ENCODE results near the gene FLRT1. TPM values are rescaled to one million over a fixed set of nuclear protein-coding genes. Genes with fewer than 3 reads are reported as not detected.

The FLRT1 gene
- total RNA-seq, 1 donor from 2014 or later = 7.1 TPM

DNA sequence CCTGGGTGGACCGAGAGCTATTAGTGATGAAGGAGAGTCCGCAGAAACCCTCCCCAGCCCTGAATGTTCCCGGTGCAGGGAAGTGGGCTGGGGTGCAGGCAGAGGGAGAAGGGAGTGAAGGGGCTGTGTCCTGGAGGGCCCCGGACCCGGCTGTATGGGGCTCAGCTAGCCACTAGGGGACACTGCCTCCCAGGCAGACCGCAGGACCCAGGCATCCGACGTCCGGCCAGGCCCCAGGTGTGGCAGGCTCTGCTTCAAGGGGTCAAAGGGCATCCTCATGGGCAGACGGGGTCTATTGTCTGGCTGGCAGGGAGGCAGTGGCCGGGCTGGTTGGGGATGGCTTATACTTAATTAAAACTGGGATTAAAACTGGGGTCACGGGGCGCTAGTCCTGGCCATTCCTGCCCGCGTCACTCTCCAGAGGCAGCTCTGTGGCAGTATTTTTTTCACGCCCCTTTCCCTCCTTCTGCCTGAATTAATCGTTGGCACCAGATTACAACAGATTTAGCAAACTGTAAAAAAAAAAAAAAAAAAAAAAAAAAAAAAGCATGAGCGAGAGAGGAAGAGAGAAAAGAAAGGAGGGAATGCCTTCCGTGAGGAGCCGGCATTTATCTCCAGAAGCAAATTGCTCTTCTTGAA is 5.1 kb downstream of the FLRT1 start:
- no peak overlapping the region for H3K4me3 Mint-ChIP-seq
- H3K9me3 Mint-ChIP-seq = no peaks in the 10 kb centered on the region
- H3K4me1 Mint-ChIP-seq = peaks cover 15% of the 10 kb centered on the region
- no peak for DNase-seq (ENCODE audit: low spot score in 2 of 2, unreplicated experiment in 2 of 2)
- no peaks in the 10 kb centered on the region for H3K36me3 Mint-ChIP-seq
- TF ChIP-seq, protein P1, sequence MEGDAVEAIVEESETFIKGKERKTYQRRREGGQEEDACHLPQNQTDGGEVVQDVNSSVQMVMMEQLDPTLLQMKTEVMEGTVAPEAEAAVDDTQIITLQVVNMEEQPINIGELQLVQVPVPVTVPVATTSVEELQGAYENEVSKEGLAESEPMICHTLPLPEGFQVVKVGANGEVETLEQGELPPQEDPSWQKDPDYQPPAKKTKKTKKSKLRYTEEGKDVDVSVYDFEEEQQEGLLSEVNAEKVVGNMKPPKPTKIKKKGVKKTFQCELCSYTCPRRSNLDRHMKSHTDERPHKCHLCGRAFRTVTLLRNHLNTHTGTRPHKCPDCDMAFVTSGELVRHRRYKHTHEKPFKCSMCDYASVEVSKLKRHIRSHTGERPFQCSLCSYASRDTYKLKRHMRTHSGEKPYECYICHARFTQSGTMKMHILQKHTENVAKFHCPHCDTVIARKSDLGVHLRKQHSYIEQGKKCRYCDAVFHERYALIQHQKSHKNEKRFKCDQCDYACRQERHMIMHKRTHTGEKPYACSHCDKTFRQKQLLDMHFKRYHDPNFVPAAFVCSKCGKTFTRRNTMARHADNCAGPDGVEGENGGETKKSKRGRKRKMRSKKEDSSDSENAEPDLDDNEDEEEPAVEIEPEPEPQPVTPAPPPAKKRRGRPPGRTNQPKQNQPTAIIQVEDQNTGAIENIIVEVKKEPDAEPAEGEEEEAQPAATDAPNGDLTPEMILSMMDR (IDR thresholded peaks at IDR 0.05; ENCODE audit: unreplicated experiment) = no peak
- H3K27ac Mint-ChIP-seq = no peak overlapping the region
- H3K27me3 Mint-ChIP-seq (ENCODE audit: low read depth) = peaks cover 32% of the 10 kb centered on the region

DNA sequence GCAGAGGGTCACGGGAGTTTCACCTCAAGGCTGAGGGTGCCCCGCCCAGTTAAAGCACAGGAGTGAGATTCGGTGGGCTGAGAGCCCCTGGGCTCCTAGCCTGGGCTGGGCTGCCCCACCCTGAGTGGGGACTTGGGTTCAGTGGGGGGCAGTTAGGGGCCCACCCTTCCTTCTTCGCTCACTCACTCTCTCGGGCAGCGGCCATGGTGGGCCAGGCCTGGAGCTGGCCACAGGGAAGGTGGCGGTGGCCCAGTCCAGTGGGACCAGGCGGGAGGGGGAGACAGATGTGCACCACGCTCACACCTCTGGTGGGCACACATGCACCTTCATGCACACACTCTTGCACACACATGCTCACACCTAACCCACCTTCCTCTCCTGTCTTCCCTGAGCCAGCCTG is 6.1 kb downstream of the FLRT1 start:
- H3K36me3 Mint-ChIP-seq = no peaks in the 10 kb centered on the region
- TF ChIP-seq, protein P1 (IDR thresholded peaks at IDR 0.05; ENCODE audit: unreplicated experiment) = no peak
- H3K9me3 Mint-ChIP-seq = no peaks in the 10 kb centered on the region
- H3K27ac Mint-ChIP-seq = no peak overlapping the region
- H3K4me1 Mint-ChIP-seq = peaks cover 15% of the 10 kb centered on the region
- no peak overlapping the region for H3K4me3 Mint-ChIP-seq
- no peak for DNase-seq (ENCODE audit: low spot score in 2 of 2, unreplicated experiment in 2 of 2)
- H3K27me3 Mint-ChIP-seq (ENCODE audit: low read depth) = peaks cover 31% of the 10 kb centered on the region

DNA sequence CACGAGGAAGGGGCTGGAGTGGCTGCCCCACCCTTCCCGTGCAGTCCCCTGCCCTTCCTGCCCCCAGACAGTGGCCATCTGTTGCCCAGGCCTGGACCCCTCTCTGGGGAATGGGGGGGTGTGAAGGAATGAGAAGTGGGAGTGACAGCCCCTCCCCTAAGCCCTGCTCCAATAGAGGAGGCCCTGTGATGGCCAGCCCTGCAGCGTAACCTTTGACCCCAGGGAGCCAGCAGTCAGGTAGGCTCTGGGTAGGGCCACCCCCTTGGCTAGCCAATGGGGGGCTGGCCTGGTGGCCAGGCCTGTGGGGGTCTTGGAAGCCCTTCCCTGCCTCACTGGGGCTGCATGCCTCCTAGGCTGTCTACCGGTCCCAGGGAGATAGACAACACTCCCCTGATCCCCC is 6.6 kb downstream of the FLRT1 start:
- Mint-ChIP-seq H3K4me3 (no peak overlapping the region), H3K27me3 (ENCODE audit: low read depth) (peaks cover 26% of the 10 kb centered on the region), H3K4me1 (peaks cover 10% of the 10 kb centered on the region), H3K36me3 (no peaks in the 10 kb centered on the region), H3K27ac (no peak overlapping the region), H3K9me3 (no peaks in the 10 kb centered on the region)
- DNase-seq (ENCODE audit: low spot score in 2 of 2, unreplicated experiment in 2 of 2) = no peak
- TF ChIP-seq, protein P1 (IDR thresholded peaks at IDR 0.05; ENCODE audit: unreplicated experiment) = no peak

DNA sequence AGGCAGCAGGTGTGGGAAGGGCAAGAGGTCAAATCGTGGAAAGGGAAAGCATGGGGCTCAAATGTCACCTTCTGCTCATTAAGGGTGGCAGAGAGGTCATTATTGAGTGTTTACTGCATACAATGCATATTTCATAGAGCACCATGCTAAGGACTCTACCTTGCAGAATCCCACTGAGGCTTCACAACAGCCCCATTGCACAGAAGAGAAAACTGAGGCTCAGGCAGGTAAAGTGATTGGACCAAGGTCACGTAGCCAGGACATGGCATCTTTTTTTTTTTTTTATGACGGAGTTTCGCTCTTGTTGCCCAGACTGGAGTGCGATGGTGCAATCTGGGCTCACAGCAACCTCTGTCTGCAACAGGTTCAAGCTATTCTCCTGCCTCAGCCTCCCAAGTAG is 7.8 kb downstream of the FLRT1 start:
- H3K4me3 Mint-ChIP-seq = no peak overlapping the region
- peaks cover 17% of the 10 kb centered on the region for H3K27me3 Mint-ChIP-seq (ENCODE audit: low read depth)
- no peaks in the 10 kb centered on the region for H3K9me3 Mint-ChIP-seq
- no peaks in the 10 kb centered on the region for H3K36me3 Mint-ChIP-seq
- no peak overlapping the region for H3K27ac Mint-ChIP-seq
- no peak for DNase-seq (ENCODE audit: low spot score in 2 of 2, unreplicated experiment in 2 of 2)
- TF ChIP-seq, protein P1 (IDR thresholded peaks at IDR 0.05; ENCODE audit: unreplicated experiment) = no peak
- H3K4me1 Mint-ChIP-seq = peaks cover 9% of the 10 kb centered on the region

DNA sequence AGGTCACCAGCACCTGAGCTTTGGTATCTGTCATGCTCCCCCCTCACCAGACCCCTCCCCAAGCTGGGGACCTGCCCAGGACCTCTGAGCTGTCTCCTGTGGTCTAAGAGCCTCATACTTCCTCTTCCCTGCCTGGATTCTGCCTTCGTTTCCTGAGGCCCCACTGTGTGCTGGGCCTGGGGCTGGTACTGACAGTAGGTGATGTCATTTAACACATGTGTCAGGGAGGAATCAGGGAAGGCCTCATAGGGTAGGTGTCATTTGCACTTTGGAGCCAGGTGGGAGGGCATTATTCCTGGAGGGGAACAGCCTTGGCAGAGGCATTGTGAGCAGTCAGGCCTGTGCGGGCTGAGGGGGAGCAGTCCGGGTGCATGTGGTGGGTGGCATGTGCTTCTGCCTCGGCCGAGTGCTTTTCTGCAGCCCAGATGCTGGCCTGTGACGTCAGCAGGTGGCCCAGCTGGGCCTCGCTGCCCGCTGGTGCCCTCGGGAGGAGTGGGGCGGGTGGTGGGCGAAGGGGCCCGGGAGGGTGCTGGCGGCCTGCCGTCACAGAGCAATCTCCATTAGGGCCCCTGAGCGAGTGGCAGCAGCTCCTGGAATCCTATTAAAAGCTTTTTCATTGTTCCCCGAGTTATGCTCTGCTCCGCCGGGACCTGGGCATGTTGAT is 9.1 kb downstream of the FLRT1 start:
- Mint-ChIP-seq H3K27ac (no peak overlapping the region), H3K36me3 (no peaks in the 10 kb centered on the region), H3K4me3 (no peak overlapping the region), H3K4me1 (peaks cover 9% of the 10 kb centered on the region), H3K27me3 (ENCODE audit: low read depth) (peaks cover 10% of the 10 kb centered on the region), H3K9me3 (no peaks in the 10 kb centered on the region)
- TF ChIP-seq, protein P1 (IDR thresholded peaks at IDR 0.05; ENCODE audit: unreplicated experiment) = no peak
- no peak for DNase-seq (ENCODE audit: low spot score in 2 of 2, unreplicated experiment in 2 of 2)
